Lung (tissue), 12 donors: ENCODE measurements around the gene CACNA1E. TPM values are rescaled to one million over a fixed set of nuclear protein-coding genes. Genes with fewer than 3 reads are reported as not detected.

Source experiments
- ATAC-seq: fragments of 200-7000 bp; cut with Tn5 transposase; one replicate; pipeline ENCODE4 v1.9.1; 2020; ENCODE audit warnings: moderate number of reproducible peaks; ENCODE audit not compliant: insufficient read depth, low FRiP score
- DNase-seq, 3 donors: peaks; one replicate each; pipeline ENCODE4 v3.0.0-alpha.2; 2013 to 2017
- H3K27ac ChIP-seq, 2 donors: one replicate each; pipeline ENCODE4 v1.5.1; 2013; ENCODE audit warnings: mild to moderate bottlenecking in 2 of 2, moderate library complexity in 2 of 2, control low read depth in 1 of 2, inconsistent platforms in 1 of 2, low read depth in 1 of 2, low read length in 1 of 2
- H3K27me3 ChIP-seq, 3 donors: one replicate each; pipeline ENCODE4 v1.5.1; 2013; ENCODE audit warnings: low read length in 2 of 3; ENCODE audit not compliant: control insufficient read depth in 3 of 3, insufficient read depth in 3 of 3
- H3K36me3 ChIP-seq, 4 donors: one replicate each; pipeline ENCODE4 v1.5.1; 2013; ENCODE audit warnings: low read length in 4 of 4, mild to moderate bottlenecking in 1 of 4, moderate library complexity in 1 of 4; ENCODE audit not compliant: control insufficient read depth in 4 of 4, insufficient read depth in 4 of 4
- H3K4me1 ChIP-seq, 5 donors: one replicate each; pipeline ENCODE4 v1.5.1; 2013; ENCODE audit warnings: low read length in 5 of 5, mild to moderate bottlenecking in 2 of 5, moderate library complexity in 1 of 5; ENCODE audit not compliant: control insufficient read depth in 5 of 5, insufficient read depth in 5 of 5
- H3K4me3 ChIP-seq: one replicate; pipeline ENCODE4 v1.5.1; 2013; ENCODE audit warnings: mild to moderate bottlenecking, control low read depth, moderate library complexity
- H3K9ac ChIP-seq, 2 donors: one replicate each; pipeline ENCODE4 v1.5.1; 2013; ENCODE audit warnings: low read length in 2 of 2, control low read depth in 1 of 2; ENCODE audit not compliant: insufficient read depth in 1 of 2
- H3K9me3 ChIP-seq, 4 donors: one replicate each; pipeline ENCODE4 v1.5.1; 2013; ENCODE audit warnings: low read length in 3 of 4, mild to moderate bottlenecking in 1 of 4, moderate library complexity in 1 of 4; ENCODE audit not compliant: control insufficient read depth in 4 of 4, insufficient read depth in 3 of 4
- WGBS, 2 donors: extraction: QIAGEN DNeasy Blood & Tissue Kit; methylation state at CpG; one replicate each; pipeline ENCODE4 v1.1.7; 2013; 5-methylcytosine and 5-hydroxymethylcytosine counted together
- polyA plus RNA-seq, 2 donors: library from polyadenylated mRNA; stranded (reverse); fragments of 200-250 nt; gene quantifications; one replicate each; pipeline ENCODE4 v1.2.1, GENCODE V29; 2013
- total RNA-seq, 2 donors: library from RNA; depleted of rRNA in 1 of 2; stranded (reverse); fragments of >200 nt in 1 of 2; gene quantifications; one replicate each; pipeline ENCODE4 v1.2.1, GENCODE V29; 2014 to 2021
- TF ChIP-seq, protein P1 (sequence below): IDR thresholded peaks from 2 replicates; pipeline ENCODE4 v1.5.1; 2012; ENCODE audit warnings: mild to moderate bottlenecking; ENCODE audit errors: control extremely low read depth, extremely low read depth
- donor health status: control.
- donor health status: control.
- donor health status: Bipolar disorder and iron deficiency.
- donor health status: healthy.
- donor health status: DM: yes; HTN: yes; CAD: no.

The CACNA1E gene
- total and polyA plus RNA-seq, 4 donors: 0.02 to 1.4 (median 0.80) TPM

DNA sequence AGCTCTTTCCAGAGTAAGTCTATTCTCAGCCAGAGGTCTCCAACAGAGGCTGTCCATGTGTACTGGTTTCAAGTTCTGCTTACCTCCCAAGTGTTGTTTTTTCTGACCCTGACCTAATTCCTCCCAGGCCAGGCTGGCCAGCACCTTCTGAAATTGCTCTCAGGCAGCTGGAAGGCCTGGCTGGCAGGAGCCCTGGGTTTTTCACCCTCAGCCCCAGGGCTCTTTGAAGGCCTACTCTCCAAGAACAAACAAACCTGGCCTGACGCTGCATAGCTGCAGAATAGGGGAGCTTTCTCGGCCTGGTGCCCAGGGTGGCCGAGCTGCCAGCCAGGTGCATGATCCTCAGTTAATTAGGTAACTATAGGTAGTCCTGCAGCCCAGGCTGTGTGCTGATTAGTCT is 147.5 kb downstream of the CACNA1E start:
- peak in 2 of 3 donors; percentile 6 to 34 for DNase-seq

DNA sequence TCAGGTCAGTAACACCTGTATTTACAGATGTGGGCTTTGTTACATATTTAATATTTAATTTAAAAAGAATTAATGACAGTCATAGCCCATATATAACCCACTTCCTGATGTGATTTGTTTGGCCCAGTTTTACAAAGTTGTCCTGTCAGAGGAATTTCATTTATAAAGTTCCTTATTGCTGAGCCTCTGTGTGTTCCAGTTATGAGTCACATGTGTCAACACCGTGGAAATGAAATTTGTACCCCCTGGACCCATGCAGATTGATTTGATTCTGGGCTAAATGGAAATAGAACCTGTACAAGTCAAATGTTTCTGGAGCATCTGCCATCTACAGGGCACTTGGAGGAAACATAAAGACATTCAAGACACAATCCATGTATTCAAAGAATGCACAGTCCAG is 149.2 kb downstream of the CACNA1E start:
- Histone ChIP-seq H3K36me3 (no peaks in the 10 kb centered on the region), H3K4me1 (peaks cover 0 to 3% (median 0%) of the 10 kb centered on the region in 5 donors), H3K9ac (no peak overlapping the region), H3K9me3 (no peaks in the 10 kb centered on the region), H3K27ac (no peak overlapping the region), H3K4me3 (no peak overlapping the region), H3K27me3 (peaks cover 0 to 2% (median 0%) of the 10 kb centered on the region in 3 donors)
- ATAC-seq: no peak
- WGBS, 2 donors: 63 to 76% methylated on average over 1 of the region's 1 CpG
- no peak for DNase-seq
- TF ChIP-seq, protein P1, sequence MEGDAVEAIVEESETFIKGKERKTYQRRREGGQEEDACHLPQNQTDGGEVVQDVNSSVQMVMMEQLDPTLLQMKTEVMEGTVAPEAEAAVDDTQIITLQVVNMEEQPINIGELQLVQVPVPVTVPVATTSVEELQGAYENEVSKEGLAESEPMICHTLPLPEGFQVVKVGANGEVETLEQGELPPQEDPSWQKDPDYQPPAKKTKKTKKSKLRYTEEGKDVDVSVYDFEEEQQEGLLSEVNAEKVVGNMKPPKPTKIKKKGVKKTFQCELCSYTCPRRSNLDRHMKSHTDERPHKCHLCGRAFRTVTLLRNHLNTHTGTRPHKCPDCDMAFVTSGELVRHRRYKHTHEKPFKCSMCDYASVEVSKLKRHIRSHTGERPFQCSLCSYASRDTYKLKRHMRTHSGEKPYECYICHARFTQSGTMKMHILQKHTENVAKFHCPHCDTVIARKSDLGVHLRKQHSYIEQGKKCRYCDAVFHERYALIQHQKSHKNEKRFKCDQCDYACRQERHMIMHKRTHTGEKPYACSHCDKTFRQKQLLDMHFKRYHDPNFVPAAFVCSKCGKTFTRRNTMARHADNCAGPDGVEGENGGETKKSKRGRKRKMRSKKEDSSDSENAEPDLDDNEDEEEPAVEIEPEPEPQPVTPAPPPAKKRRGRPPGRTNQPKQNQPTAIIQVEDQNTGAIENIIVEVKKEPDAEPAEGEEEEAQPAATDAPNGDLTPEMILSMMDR: no peak

More for the DNA sequence above, 147.5 kb downstream of the CACNA1E start:
- Histone ChIP-seq H3K9ac (no peak overlapping the region), H3K4me1 (no peaks in the 10 kb centered on the region), H3K36me3 (no peaks in the 10 kb centered on the region), H3K9me3 (no peaks in the 10 kb centered on the region), H3K4me3 (no peak overlapping the region), H3K27me3 (no peaks in the 10 kb centered on the region), H3K27ac (no peak overlapping the region)
- no peak for ATAC-seq
- WGBS, 2 donors: 56 to 57% methylated on average over 3 of the region's 3 CpGs
- TF ChIP-seq, protein P1: no peak

DNA sequence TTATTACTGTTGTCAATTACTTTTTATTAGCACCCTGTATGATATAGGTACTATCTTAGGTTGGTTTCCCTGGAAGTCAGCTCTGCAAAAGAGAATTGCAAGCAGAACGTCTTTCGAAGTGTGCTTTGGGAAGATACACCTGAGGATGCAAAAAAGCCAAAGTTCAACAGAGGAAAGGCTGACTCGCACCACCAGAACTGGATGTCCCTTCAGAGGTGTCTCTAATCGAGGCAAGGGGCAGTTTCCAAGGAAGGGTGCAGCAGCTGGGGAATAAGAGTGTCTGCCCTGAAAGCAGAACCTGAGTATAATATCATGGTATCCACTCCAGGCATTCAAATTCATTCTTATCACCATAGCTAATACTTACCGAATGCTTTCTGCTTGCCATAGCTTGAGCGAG is 149.6 kb downstream of the CACNA1E start:
- Histone ChIP-seq H3K9me3 (no peaks in the 10 kb centered on the region), H3K9ac (no peak overlapping the region), H3K27ac (no peak overlapping the region), H3K27me3 (peaks cover 0 to 2% (median 0%) of the 10 kb centered on the region in 3 donors), H3K4me1 (peaks cover 0 to 6% (median 0%) of the 10 kb centered on the region in 5 donors), H3K4me3 (no peak overlapping the region), H3K36me3 (no peaks in the 10 kb centered on the region)
- DNase-seq: no peak
- TF ChIP-seq, protein P1: no peak
- 88 to 91% methylated on average over 6 of the region's 6 CpGs for WGBS, 2 donors
- ATAC-seq: no peak

DNA sequence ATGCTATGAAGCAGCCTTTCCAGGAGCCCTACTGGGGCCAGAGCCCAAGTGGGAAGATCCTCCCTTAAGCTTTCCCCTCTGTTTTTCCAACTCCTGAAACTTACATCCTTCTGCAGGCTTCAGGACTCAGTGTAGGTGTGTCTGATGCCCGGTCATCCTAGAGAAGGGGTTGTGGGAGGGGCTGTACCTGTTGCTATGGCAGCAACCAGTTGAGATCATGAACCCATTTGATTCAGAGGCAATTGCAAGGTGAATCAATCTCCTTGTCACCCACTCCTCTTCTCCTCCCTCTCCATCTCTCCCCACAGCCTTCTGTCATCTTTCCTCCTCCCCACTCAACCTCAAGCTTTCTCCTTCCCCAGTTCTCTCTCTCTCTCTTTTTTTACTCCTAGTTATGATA is 151.8 kb downstream of the CACNA1E start:
- H3K4me1 ChIP-seq: peaks cover 0 to 7% (median 0%) of the 10 kb centered on the region in 5 donors
- no peak overlapping the region for H3K9ac ChIP-seq
- peaks cover 0 to 2% (median 0%) of the 10 kb centered on the region in 3 donors for H3K27me3 ChIP-seq
- TF ChIP-seq, protein P1: no peak
- ATAC-seq (no peak), DNase-seq (no peak)
- H3K9me3 ChIP-seq: peaks cover 0 to 1% (median 0%) of the 10 kb centered on the region in 4 donors
- H3K4me3 ChIP-seq: no peak overlapping the region
- 41 to 70% methylated on average over 1 of the region's 1 CpG for WGBS, 2 donors
- H3K27ac ChIP-seq: no peak overlapping the region
- no peaks in the 10 kb centered on the region for H3K36me3 ChIP-seq
